RWPE1 (cell line): Measurements from ENCODE around the gene C17orf78.
"Not testable (repeated sequence)": the region's sequence is repeated elsewhere in the genome, so short reads cannot be mapped to it uniquely, and the experiment has no call there.

Experiments used
- CTCF ChIA-PET: fragments of 350-600 bp; sonication (Branson Sonifier 250); formaldehyde crosslinking; extraction: SDS; loops from one replicate; lab custom pipeline; 2021; lab: Yijun Ruan, JAX
- POLR2A ChIA-PET: fragments of 400-600 bp; formaldehyde crosslinking; extraction: SDS; loops from one replicate; lab custom pipeline; 2020; ENCODE audit warnings: antibody characterized with exemption; ENCODE audit not compliant: low non-redundant PET; lab: Yijun Ruan, JAX
- DNase-seq: peaks from one replicate; pipeline ENCODE4 v3.0.0; 2012; ENCODE audit warnings: low spot score
- H3K27ac ChIP-seq: fragments of 450-650 bp; 2 replicates; pipeline ENCODE4 v1.5.1; 2017
- TF ChIP-seq, protein P1 (sequence below): fragments of 450-650 bp; conservative IDR thresholded peaks from 2 replicates; pipeline ENCODE4 v1.5.1; 2017; ENCODE audit warnings: low read depth, mild to moderate bottlenecking

The C17orf78 gene

DNA sequence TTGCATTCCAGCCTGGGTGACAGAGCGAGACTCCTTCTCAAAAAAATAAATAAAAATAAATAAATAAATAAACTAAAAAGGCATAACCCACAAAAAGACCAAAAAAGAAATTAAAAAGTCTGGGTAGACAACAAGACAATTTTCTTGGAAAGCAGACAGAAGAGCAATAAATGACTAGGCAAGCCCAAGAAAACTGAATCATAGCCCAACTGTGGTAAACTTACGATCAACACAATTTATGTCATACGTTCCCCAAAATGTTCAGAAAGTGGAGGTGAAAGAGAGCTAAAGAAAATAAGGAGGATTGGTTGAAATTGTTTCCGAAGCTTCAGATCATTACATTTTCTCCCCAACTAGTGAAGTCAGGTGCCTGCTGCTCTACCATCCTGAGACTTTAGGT lies 31.3 kb upstream of the C17orf78 start:
- H3K27ac ChIP-seq, result no peak overlapping the region
- ChIA-PET POLR2A (no interaction called here), CTCF (no interaction called here)
- DNase-seq, result no peak
- TF ChIP-seq, protein P1, sequence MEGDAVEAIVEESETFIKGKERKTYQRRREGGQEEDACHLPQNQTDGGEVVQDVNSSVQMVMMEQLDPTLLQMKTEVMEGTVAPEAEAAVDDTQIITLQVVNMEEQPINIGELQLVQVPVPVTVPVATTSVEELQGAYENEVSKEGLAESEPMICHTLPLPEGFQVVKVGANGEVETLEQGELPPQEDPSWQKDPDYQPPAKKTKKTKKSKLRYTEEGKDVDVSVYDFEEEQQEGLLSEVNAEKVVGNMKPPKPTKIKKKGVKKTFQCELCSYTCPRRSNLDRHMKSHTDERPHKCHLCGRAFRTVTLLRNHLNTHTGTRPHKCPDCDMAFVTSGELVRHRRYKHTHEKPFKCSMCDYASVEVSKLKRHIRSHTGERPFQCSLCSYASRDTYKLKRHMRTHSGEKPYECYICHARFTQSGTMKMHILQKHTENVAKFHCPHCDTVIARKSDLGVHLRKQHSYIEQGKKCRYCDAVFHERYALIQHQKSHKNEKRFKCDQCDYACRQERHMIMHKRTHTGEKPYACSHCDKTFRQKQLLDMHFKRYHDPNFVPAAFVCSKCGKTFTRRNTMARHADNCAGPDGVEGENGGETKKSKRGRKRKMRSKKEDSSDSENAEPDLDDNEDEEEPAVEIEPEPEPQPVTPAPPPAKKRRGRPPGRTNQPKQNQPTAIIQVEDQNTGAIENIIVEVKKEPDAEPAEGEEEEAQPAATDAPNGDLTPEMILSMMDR, result no peak

DNA sequence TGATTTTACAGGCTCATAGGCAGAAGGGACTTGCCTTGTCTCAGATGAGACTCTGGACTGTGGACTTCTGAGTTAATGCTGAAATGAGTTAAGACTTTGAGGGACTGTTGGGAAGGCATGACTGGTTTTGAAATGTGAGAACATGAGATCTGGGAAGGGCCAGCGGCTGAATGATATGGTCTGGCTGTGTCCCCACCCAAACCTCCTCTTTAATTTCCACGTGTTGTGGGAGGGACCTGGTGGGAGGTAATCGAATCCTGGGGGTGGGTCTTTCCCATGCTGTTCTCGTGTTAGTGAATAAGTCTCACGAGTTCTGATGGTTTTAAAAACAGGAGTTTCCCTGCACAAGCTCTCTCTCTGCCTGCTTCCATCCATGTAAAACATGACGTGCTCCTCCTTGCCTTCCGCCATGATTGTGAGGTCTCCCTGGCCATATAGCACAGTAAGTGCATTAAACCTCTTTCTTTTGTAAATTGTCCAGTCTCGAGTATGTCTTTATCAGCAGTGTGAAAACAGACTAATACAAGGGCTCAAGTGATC lies 28.9 kb upstream of the C17orf78 start:
- POLR2A ChIA-PET, DNase-seq, H3K27ac ChIP-seq: not testable (repeated sequence)
- CTCF ChIA-PET, result interaction anchor here (0.6 to 1.0 kb wide), 2 partner anchors 79 to 137 kb away, joined by 3 to 4 read pairs; no protein-coding TSS in a partner anchor

DNA sequence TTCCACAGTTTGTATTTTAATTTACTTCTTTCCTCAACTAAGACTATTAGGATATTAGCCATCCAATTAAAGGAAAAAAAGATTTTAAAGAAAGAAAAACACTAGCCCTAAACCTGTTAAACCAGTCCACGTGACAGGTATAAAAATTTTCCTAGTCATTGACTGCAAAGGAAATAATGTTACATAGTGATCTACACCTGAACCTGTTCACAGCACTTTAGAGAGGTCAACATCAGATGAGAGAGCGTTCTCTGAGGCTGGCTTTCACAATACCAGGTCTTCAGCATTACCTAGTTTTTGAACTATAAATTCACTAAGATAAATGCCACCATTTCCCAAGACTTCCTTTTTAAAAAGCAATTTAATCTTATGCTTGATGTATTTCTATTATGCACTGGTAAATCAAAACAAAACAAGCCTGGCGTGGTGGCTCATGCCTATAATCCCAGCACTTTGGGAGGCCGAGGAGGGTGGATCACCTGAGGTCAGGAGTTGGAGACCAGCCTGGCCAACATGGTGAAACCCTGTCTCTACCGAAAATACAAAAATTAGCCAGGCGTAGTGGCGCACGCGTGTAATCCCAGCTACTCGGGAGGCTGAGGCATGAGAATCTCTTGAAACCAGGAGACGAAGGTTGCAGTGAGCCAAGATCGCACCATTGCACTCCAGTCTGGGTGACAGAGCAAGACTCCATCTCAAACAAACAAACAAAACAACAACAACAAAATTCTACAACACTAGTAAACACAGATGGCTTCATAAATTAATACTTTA lies 18.8 kb upstream of the C17orf78 start:
- POLR2A ChIA-PET, CTCF ChIA-PET: not testable (repeated sequence)
- DNase-seq, result peak; percentile 3
- peak overlapping the region; percentile 71 for H3K27ac ChIP-seq

DNA sequence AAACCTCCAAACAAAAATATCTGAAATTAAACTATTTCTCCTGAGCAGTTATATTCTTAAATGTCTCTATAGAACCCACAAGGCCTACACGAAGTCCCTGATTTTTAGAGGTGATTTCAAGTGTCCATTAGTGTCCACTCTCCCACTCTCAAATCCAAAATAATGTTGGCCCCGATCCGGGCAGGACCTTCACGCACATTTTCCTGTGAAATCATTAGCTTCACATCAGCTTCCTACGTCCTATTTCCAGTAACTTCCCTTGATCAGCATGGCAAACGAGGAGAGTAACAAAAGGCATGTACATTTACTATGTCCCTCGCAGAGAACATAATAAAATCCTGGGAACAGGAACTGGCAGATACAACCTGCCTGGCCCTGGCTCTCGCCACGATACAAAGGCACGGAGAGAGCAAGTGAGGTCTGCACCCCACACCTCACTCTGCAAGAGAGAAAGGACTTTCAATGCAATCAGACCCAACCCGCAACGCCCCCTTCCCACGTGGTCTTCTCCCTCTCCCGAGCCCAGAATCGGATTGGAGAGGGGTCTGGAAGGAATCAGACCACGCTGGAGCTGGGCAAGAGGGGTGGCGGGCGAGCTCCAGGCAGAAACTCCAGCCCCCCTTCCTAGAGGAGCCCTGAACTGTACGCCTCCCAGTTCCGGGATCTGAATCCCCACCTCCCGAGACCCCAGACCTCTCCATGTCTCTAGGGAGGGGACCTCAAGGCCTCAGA lies 17.5 kb upstream of the C17orf78 start:
- POLR2A ChIA-PET, result interaction anchor here (0.6 kb wide), 2 partner anchors 9 to 57 kb away, joined by 3 to 4 read pairs; no protein-coding TSS in a partner anchor
- DNase-seq, result peak; percentile 62
- H3K27ac ChIP-seq, result peak overlapping the region; percentile 97
- CTCF ChIA-PET, result interaction anchor here (0.6 to 2.0 kb wide), 3 partner anchors 15 to 81 kb away, joined by 3 to 11 read pairs (median 4); no protein-coding TSS in a partner anchor
- TF ChIP-seq, protein P1, result no peak

DNA sequence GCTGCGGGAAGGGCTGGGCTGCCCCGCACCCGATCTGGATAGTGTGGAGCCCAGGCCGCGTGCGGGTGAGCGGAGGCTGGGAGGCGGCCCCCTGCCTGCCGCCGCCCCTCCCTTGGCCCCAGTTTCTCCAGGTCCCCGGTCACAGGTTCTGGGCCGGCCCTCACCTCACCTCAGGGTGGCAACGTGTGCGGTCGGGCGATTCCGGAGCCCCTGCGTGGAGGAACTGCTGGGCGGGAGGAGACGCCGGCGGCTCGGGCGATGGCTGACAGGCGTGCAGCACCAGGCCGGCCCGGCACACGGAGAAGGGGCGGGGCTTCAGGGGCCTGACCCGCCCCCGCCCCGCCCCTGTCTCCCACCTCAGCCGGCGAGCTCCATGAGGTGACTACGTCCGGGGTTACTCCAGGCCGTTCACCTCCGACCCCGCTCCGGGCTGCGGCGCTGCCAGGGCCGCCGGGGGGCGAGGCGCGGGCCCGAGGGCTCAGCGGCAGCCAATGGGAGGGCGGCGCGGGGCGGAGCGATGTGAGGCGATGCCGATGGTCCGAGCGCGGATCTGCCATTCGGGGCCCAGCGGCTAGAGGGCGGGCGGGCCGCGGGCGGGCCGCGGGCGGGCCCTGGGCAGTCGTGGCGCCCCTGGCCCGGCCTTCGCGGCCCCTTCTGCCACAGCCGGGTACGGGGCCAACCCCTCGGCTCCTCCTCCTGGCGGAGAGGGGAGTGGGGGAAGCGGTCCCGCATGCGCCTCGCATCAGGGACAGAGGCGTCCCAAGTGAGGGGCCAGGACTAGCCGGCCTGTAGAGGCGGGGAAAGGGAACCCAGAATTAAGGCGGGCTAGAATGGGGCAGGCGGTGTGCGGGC lies 16.7 kb upstream of the C17orf78 start:
- H3K27ac ChIP-seq, result peak overlapping the region; percentile 97
- ChIA-PET CTCF (interaction anchor here (0.7 to 2.0 kb wide), 3 partner anchors 13 to 78 kb away, joined by 3 to 11 read pairs (median 4); no protein-coding TSS in a partner anchor), POLR2A (interaction anchor here (0.6 kb wide), 1 partner anchor 58 kb away, joined by 4 read pairs; no protein-coding TSS in a partner anchor)
- DNase-seq, result peak; percentile 92
- TF ChIP-seq, protein P1, result peak; percentile 25; the same call in 1 of the 2 replicates

DNA sequence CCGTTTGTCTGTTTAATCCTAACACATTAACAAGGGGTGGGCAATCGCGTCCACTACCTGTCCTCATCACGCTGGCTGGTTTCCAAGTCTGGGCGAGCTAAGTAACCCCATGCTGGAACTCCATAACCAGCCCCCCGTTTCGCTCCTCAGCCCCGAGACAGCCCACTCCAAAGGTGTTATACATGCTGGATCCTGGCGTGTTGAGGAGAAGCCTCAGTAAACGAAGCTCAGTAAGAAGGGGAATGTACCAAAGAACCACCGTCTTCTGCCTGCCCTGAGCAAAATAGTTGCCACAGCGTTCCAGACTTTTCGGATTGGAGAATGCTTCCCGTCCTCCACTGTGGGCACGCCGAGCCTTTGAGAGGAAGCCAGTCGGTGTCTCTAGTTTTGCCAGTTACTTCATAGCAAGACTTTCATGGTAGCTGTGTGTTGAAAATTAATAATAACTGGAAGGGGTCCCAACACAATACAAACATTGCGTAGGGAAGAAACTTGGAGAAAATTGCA lies 16.1 kb upstream of the C17orf78 start:
- ChIA-PET CTCF (interaction anchor here (0.7 to 2.0 kb wide), 2 partner anchors 14 kb away, joined by 4 to 11 read pairs; no protein-coding TSS in a partner anchor), POLR2A (no interaction called here)
- peak overlapping the region; percentile 97 for H3K27ac ChIP-seq
- TF ChIP-seq, protein P1, result no peak
- no peak for DNase-seq
